Hematopoietic multipotent progenitor cell treated with erythropoietin and hydrocortisone succinate and interleukin-3 and kit ligand, for 6 days (in vitro differentiated cells): ENCODE results near the gene MORC4.

ENCODE experiments used
- DNase-seq: peaks from one replicate; pipeline ENCODE4 v3.0.0-alpha.2; 2015

The MORC4 gene

GRCh38 chrX:106903856-106904528 lies 96.0 kb downstream of the MORC4 start:
- DNase-seq: no peak

- DNase-seq: no peak
These were observed 96.7 kb downstream of the MORC4 start, which contains the start of gene RIPPLY1 for GRCh38 chrX:106903291-106903824. RIPPLY1 (minus strand) TSS chrX:106903341; CDS start chrX:106903287, 54 bp downstream.

- DNase-seq: no peak
These were observed 97.3 kb downstream of the MORC4 start for GRCh38 chrX:106902684-106903083.

- DNase-seq: no peak
These were observed 98.2 kb downstream of the MORC4 start for GRCh38 chrX:106901781-106902219.

- DNase-seq: no peak
These were observed 98.7 kb downstream of the MORC4 start for GRCh38 chrX:106901341-106901740.

- no peak for DNase-seq
These were observed 100.2 kb downstream of the MORC4 start for GRCh38 chrX:106899841-106900240.

GRCh38 chrX:106899276-106899675 lies 100.7 kb downstream of the MORC4 start:
- DNase-seq: no peak

- DNase-seq: peak; percentile 74
These were observed 101.5 kb downstream of the MORC4 start for GRCh38 chrX:106898462-106898861.

- DNase-seq: no peak
These were observed 102.8 kb downstream of the MORC4 start for GRCh38 chrX:106897259-106897658.

- no peak for DNase-seq
These were observed 105.0 kb downstream of the MORC4 start for GRCh38 chrX:106894978-106895452.

- DNase-seq: peak; percentile 68
These were observed 105.6 kb downstream of the MORC4 start for GRCh38 chrX:106894392-106894909.

- no peak for DNase-seq
These were observed 108.1 kb downstream of the MORC4 start for GRCh38 chrX:106891762-106892460.
